ENCODE results near the gene FAM227B.
"Not testable (repeated sequence)": the region's sequence is repeated elsewhere in the genome, so short reads cannot be mapped to it uniquely, and the experiment has no call there.

FAM227B gene

DNA sequence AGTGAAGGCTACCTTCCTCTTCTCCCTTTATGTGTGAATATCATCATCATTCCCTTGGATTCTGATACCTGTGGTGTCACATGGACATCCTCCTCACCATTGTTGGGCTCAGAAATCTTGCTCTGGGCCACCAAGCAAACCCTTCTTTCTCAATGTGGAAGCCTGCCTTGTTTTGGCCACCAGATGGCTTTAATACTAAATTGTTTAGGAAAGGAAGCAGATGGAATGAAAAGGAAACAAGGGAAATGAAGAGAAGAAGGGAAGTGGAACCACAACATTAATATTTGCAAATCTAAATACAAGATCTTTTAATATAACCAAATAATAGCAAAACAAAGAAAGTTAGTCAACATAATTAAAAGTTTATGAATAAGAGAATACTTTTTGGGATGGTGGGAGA lies 14.0 kb downstream of the FAM227B start:
- no peak for DNase-seq

- no peak for DNase-seq
These were observed 15.0 kb downstream of the FAM227B start for GRCh38 chr15:49605588-49605987.

DNA sequence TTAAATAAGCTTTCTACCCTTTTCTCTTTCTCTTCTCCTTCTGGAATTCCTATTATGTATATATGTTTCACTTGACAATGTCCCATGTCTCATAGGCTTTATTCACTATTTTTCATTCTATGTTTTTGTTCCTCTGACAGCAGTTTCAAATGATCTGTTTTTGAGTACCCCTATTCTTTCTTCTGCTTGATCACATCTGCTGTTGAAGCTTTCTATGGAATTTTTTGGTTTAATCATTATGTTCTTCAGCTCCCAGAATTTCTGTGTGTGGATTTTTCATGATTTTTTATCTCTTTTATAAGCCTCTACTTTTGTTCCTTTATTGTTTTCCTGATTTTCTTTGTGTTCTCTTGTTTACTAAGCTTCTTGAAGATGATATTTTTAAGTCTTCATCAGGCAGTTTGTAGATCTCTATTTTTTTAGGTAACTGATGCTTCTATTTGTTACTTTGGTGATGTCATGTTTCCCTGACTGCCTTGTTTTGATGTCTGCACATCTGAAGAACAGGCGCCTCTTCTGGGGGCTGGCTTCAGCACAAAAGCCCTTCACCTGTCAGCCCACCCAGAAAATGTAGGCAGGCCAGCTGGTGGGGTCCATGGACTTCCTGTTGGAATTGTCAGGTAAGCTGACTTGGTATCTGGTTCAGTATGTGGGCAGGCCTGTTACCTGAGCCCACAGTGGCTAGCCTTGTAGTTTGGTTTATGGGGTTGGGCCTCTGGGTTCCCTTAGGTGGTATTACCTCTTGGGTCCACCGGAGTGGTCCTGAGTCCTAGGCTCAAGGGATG lies 15.8 kb downstream of the FAM227B start:
- DNase-seq, result no peak

DNA sequence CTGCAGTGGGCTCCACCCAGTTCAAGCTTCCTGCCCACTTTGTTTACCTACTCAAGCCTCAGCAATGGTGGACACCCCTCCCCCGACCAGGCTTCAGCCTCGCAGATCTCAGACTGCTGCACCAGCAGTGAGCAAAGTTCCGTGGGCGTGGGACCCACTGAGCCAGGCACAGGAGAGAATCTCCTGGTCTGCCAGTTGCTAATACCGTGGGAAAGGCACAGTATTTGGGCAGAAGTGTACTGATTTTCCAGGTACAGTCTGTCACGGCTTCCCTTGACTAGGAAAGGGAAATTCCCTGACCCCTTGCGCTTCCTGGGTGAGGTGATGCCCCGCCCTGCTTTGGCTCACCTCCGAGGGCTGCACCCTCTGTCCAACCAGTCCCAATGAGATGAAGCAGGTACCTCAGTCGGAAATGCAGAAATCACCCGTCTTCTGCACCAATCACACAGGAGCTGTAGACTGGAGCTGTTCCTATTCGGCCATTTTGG lies 27.7 kb downstream of the FAM227B start:
- not testable (repeated sequence) for DNase-seq

- no peak for DNase-seq
These were observed 31.6 kb downstream of the FAM227B start for GRCh38 chr15:49589030-49589429.

- DNase-seq, result no peak
These were observed 47.2 kb downstream of the FAM227B start for GRCh38 chr15:49573421-49573820.

GRCh38 chr15:49570672-49571071 lies 49.9 kb downstream of the FAM227B start:
- no peak for DNase-seq

DNA sequence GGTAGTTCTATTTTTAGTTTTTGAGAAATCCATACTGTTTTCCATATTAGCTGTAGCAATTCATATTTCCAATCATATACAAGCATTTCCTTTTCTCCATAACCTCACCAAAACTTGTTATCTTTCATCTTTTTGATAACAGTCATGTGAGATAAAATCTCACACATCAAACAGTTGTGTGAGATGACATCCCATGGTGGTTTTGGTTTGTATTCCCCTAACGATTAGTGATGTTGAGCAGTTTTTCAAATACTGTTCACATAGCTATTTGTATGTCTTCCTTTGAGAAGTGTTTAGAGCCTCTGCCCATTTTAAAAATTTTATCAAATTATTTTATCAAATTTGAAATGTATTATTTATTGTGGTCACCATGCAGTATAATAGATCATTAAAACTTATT lies 50.4 kb downstream of the FAM227B start:
- DNase-seq, result no peak

DNA sequence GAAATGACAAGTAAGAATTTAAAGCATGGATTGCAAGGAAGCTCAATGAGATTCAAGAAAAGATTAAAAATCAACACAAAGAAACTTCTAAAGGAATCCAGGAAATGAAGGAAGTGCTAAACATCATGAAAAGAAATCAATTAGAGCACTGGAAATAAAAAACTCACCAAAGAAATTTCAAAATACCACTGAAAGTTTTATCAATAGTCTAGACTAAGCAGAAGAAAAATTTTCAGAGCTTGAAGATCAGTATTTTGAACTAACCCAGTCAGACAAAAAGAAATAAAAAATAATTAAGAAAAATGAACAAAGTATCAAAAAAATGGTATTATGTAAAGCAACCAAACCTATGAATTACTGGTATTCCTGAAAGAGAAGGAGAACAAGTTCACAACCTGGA lies 60.6 kb downstream of the FAM227B start:
- no peak for DNase-seq

DNA sequence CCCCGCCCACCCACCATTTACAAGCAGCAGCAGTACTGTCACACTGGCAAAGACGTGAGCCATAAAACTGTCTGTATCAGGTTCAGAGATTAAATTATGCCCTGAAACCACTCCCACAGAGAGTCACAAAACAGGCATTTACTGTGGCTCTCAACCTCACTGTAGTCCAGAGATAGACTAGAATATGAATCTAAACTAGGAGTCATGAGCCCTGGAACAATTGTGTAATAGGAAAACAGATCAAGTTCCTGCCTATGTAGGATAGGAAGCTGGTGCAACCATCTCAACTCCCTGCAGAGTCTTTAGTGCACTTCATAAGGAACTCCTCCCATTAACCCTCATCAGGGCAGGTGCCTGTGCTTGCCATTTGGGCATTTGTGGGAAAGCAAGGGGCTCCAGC lies 61.7 kb downstream of the FAM227B start:
- no peak for DNase-seq

- DNase-seq, result no peak
These were observed 64.2 kb downstream of the FAM227B start for GRCh38 chr15:49556437-49556836.

DNA sequence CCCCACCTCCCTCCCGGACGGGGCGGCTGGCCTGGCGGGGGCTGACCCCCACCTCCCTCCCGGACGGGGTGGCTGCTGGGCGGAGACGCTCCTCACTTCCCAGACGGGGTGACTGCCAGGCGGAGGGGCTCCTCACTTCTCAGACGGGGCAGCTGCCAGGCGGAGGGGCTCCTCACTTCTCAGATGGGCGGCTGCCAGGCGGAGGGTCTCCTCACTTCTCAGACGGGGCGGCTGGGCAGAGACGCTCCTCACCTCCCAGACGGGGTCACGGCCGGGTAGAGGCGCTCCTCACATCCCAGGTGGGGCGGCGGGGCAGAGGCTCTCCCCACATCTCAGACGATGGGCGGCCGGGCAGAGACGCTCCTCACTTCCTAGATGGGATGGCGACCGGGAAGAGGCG lies 70.3 kb downstream of the FAM227B start:
- DNase-seq, result not testable (repeated sequence)

- DNase-seq, result no peak
These were observed 82.1 kb downstream of the FAM227B start for GRCh38 chr15:49538520-49538919.

GRCh38 chr15:49530092-49530491 lies 90.5 kb downstream of the FAM227B start:
- no peak for DNase-seq

DNA sequence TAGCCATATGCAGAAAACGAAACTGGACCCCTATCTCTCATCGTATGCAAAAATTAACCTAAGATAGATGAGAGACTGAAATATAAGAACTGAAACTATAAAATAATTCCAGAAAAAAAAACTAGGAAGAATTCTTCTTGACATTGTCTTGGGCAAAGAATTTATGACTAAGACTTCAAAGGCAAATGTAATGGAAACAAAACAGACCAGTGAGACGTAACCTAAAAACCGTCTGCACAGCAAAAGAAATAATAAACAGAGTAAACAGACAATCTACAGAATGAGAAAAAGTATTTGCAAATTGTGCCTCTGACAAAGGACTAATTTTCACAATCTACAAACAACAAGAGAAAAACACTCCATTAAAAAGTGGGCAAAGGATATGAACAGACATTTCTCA lies 92.3 kb downstream of the FAM227B start:
- no peak for DNase-seq

- DNase-seq, result no peak
These were observed 98.8 kb downstream of the FAM227B start for GRCh38 chr15:49521802-49522201.

- not testable (repeated sequence) for DNase-seq
These were observed 107.9 kb downstream of the FAM227B start for GRCh38 chr15:49512739-49513138.

DNA sequence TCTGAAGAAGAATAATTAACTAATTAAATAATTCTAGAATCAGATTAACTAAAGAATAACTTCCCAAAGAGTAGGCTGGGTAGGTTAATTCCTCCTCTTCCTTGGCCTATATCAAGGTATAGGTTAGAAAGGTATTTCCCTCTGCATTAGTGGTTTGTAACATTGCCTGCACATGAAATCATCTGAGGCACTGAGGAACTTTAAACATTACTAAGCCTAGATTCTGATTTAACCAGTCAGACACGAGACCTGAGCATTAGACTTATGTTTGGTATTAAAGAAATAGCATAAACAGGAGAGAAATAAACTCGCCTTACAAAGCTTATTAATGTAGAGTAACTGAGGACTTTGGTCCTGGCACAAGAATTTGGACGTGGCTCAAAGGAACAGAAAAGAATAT lies 113.4 kb downstream of the FAM227B start:
- DNase-seq, result no peak

DNA sequence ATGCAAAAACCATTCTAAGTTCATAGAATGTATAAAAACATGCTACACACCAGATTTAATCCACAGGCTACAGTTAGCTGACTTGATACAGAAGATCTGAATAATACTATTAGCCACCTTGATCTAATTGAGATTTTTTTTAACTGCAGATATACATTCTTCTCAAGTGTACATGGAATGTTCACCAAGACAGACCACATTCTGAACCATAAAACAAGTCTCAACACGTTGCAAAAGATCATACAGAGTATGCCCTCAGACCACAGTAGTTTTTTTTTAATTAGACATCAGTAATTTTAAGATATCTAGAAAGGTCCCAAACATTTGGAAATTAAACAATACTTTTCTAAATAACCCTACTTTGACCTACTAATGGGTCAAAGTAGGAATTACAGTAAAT lies 114.3 kb downstream of the FAM227B start:
- no peak for DNase-seq

GRCh38 chr15:49501586-49501985 lies 119.0 kb downstream of the FAM227B start:
- no peak for DNase-seq

DNA sequence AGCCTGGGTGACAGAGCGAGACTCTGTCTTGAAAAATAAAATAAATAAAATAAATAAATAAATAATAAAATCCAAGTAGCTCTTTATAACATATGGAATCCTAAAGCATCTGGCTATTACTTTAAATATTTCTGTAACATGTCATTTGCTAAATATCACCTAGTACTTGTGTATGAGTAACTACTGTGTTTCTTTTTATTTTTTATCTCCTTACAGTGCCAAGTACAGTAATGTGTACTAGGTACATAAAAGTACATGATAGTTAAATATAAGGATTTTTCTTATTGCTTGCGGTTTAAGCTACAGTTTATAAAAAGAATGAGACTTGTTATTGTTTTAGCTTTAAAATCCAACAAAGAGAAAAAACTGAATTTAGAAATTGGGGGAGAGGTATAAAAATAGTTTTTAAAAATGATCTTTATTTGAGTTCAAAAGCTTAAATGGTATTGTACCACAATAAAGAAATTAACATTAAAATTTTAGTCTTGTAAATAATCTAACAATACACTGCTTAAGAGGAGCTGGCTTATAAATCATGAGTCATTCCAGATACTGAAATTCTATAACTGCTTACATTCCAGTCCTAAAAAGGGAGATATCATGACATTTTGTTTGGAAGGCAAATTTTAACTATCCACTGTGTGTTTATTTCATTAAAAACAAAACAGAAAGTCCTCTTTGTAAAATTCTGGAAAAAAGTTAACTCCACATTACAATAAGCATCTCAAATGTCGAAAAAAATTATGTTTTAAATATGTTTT lies 124.4 kb downstream of the FAM227B start:
- DNase-seq, result no peak

GRCh38 chr15:49494842-49495241 lies 125.8 kb downstream of the FAM227B start:
- no peak for DNase-seq

DNA sequence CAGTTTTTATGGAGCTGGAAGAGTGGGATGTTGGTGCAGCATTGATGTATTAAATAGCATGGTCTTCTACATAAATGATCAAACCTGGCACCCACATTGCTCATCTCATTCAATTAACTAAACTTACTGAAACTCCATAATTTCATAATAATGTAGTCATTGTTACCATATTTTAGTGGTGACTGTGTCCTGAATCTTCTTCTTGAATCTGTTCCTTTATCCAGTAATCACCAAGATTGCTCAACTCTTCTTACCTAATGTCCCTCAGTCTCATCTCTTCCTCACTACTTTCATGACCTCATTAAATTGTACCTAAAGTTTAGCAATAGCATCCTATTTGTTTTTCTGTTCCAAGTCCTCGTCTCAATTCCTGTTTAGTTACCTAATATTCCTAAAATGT lies 127.8 kb downstream of the FAM227B start:
- no peak for DNase-seq

- DNase-seq, result no peak
These were observed 128.5 kb downstream of the FAM227B start for GRCh38 chr15:49492151-49492550.
